Measurements from ENCODE around the gene PLXDC2.

PLXDC2 gene

GRCh38 chr10:20073167-20073566 is 256.9 kb downstream of the PLXDC2 start:
- DNase-seq: no peak

DNA sequence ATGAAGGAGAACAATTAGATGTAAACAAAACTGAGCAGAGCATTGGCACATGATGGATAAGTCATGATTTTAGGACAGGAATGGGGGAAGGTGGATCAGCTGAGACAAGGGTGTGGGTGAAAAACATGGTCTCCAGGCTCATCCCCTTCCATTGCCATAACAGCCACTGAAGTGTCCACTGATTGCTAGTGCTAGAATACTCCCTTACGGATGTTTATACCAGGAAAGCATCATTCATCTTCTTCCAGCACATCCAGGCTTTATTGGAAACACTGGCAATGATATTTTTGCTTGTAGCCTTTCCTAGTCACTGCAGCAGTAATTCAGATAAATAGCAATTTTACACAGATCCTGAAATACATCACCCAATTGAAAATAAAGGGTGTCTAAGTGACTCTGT is 259.5 kb downstream of the PLXDC2 start:
- DNase-seq: no peak

- DNase-seq: no peak
Observed at GRCh38 chr10:20084451-20084850, 268.2 kb downstream of the PLXDC2 start.

DNA sequence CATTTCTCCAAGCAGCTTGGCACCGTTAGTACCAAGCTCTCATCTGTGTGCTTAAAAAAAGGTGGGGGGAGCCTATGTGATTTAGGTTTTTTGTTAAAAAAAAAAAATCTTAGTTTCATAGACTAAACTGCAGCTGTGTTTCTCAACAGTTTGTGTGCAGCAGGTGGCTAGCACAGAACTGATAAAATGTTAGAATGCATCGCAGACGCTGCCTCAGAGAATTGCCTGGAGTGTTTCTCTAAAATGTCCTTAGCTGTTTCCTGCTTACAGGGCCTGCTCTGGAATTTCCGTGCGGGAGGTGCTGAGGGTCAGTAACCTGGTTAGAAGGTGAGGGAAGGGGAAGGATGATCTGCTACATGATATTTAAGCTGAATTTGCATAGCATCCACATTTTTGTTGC is 268.9 kb downstream of the PLXDC2 start:
- no peak for DNase-seq

DNA sequence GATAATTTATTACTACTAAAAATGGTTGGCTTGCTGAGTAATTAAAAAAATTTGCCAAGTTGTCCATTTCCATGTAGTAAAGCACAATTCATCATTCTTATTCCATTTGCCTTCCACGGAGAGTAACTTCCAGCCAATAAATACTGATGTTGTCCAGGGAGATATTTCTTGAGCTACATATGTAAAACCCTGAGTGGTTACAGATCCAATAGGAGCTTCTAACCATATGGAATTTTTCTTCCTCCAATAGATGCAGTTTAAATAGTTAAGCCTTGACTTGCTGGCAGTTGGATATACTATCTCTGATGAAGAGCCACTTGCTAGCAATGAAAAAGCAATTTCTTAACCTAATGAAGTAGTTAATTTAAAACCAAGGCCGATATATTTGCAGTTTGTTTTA is 271.1 kb downstream of the PLXDC2 start:
- no peak for DNase-seq

DNA sequence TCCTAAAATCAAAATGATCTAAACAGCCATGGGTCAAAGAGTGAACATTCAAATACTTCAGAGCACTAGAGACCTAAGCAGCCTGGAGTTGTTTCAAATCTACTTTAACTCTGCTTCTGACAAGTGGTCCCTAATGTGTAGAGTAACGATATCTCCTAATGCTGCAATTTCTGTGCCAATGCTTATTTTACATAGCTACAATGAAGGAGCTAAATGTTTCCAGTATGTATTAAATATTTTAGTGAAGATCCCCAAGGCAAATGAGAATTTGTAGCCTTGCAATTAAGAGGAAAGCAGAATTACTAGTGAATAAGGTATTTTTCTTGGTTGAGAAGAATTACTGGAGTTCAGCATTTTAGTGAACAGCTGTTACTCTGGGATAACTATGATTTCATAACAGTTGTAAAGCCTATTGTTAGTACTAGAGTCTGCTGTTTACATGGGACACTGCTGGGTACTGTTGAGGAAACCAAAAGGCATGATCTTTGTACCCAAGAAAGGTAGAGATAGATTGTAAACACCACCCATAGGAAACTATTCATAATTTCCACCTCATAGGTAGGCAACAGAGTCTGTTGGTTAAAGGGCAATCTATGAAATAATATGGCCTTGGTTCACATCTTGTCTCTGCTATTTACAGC is 271.9 kb downstream of the PLXDC2 start:
- DNase-seq: no peak

GRCh38 chr10:20089879-20090278 is 273.6 kb downstream of the PLXDC2 start:
- no peak for DNase-seq

DNA sequence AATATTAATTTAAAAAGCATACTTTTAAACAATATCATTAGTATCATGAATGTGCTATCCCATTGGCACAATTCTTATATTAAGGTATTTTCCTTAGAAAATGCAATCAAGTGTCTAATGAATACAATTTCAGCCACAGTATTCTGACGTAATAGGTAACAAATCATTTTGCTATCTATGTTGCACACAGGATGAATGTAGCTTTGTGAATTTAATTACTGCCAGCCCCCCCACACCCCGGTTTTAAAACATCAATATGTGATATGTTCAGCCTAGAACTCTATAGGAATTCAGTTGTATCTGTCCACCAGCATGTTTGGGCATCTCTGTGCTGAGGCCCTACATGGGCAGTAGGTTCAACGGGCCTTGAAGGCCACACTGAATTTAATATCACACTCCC is 274.6 kb downstream of the PLXDC2 start:
- DNase-seq: no peak

- no peak for DNase-seq
Observed at GRCh38 chr10:20091698-20092097, 275.5 kb downstream of the PLXDC2 start.

- no peak for DNase-seq
Observed at GRCh38 chr10:20093600-20093999, 277.4 kb downstream of the PLXDC2 start.

- DNase-seq: no peak
Observed at GRCh38 chr10:20094226-20094976, 278.2 kb downstream of the PLXDC2 start.

DNA sequence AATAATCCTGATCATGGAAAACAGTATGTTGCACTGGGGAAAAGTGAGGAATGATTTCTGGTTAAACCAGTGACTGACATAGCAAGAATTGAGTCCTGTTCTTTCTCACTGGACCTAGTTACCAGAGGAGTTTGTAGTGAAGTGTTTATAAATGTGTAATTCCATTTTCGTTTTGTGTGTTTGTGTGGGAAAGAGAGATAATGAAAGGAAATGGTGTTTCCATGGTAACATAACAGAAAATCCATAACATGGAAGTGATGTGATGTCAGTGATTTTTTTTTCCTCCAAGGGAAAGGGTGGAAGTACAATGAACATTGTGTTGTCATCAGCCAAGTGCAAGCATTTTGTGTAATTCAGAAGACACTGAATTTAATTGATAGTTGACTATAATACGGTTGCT is 283.9 kb downstream of the PLXDC2 start:
- DNase-seq: no peak

DNA sequence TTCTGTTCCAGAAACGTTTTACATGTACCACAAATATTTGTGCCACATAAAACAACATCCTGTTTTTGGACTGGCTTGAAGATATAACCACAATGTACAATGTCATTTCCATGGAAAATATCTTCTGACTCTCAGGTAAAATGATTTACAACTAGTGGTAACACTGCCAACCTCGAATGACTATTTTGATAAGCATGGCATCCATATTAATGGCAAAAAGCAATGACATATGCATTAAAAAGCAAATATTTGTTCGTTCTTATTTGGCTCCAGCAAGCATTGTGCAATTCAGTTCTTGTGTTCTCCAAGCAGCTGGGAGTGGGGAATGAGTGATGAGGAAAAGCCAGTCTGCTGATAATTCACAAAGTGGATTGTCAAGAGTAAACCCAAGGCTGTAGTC is 289.0 kb downstream of the PLXDC2 start:
- DNase-seq: no peak

GRCh38 chr10:20105931-20106330 is 289.7 kb downstream of the PLXDC2 start:
- DNase-seq: no peak

GRCh38 chr10:20108021-20108420 is 291.8 kb downstream of the PLXDC2 start:
- DNase-seq: no peak

- no peak for DNase-seq
Observed at GRCh38 chr10:20109613-20110012, 293.4 kb downstream of the PLXDC2 start.

DNA sequence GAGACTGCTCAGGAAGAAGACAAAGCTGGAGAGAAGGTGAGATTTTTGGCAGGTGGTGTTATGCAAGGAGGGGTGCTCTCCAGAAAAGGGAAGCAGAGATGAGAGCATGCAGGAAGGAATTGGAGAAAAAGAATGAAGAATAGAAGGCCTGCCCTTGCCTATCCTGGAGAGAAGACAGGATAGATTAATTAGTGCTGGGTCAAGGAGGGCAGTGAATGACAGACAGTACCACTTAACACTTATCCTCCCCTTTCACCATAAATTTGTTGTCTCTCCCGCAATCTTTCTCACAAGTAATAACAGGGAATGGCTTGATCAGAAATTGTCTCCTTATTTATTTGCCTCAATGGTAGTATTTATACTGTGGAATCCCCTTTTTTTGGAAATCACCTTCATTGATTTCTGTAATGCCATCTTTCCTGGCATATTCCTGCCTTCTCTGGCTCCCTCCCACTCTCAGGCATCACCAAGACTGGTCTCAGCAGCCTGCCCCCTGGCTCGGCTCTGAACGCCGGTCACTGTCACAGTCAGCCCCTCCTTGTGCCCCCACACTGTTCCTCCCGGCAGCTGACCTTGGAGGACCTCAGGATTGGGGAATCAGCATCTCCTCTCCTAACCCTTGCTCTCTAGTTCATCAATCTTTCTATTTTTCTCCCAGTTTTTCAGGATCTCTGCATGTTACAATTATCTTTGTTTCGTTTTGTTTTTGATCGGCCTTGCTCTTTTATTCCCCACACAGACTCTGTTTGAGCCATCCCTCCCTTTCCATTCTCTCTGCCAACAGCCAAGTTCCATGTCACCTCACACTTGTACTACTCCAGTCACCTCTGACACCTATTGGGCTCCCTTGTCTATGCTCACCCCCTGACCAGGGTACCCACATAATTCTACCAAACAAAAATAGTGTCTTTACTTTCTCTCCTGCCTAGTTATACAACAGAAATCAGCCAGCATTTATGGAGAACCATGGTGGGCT is 294.2 kb downstream of the PLXDC2 start:
- DNase-seq: no peak

- no peak for DNase-seq
Observed at GRCh38 chr10:20114179-20114578, 297.9 kb downstream of the PLXDC2 start.

DNA sequence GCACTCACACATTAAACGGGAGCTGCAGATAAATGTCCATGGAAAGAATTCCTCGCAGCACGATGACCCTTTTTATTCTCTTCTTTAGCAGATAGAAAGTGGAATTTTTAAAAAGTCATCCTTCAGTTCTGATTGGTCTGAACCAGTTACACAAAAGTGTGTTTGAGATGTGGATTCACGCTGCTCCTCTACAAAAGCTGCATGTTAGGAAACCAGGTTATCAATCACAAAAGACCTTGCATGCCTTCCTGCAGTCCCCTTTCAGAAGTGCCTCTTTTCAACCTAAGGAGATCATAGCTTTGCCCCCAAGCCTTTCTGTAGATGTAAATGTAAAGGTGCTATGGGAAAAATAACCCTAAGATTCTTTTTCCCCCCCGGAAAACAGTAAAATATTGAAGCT is 299.7 kb downstream of the PLXDC2 start:
- no peak for DNase-seq

DNA sequence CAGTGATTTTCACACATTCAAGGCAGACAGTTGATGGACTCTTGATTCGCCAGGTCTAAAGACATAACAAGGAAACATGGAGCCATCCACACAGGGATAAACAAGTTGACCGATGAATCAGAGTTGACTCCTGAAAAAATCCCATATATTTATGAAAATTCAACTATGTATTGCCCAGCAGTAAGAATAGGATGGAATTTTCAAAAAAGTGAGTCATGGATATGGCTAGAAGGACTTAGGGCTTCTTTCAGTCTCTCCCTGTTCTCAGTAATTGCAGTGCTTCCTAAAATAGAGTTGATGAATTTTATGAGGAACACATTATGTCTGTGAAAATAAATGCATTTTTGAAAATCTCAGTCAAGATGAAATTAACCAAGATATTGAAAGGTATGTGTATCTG is 301.2 kb downstream of the PLXDC2 start:
- no peak for DNase-seq

DNA sequence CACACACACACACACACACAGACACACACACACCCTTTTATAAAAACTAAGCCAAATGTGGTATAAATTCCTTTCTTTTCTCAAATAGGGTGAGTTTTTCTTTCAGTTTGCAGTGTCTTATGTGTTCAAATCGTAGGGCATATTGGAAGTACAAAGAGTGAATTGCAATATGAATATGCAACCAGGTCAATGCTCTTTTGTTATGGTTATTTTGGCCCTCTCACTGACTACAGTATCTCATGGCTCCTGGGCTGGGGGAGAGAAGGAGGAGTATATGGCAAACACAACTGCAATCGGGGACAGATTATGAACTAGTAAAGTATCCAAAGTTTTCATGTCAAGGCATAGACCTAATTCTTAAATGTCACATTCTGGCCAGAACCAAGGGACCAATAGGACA is 301.9 kb downstream of the PLXDC2 start:
- no peak for DNase-seq

DNA sequence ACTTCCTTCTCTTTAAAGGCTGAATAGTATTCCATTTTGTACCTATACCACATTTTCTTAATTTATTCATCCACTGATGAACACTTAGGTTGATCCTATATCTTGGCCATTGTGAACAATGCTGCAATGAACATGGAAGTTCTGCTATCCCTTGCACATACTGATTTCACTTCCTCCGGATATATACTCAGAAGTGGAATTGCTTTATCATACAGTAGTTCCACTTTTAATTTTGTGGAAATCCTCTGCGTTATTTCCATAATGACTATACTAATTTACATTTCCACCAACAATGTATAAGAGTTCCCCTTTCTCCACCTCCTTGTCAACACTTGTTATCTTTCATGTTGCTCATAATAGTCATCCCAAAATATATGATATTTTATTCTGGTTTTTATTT is 312.6 kb downstream of the PLXDC2 start:
- DNase-seq: no peak

DNA sequence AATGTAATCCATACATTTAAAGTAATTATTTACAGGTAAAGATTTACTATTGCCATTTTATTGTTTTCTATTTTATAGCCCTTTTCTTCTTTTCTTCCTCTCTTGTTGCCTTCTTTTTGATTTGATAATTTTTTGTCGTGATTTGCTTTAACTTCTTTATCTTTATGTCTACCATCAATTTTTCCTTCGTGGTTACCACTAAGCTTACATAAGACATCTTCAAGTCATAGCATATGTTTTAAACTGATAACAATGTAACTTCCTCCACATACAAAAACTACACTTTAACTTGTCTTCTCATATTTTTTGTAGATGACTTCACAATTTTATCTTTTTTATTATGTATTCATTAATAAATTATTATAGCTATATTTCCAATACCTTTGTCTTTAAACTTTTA is 316.6 kb downstream of the PLXDC2 start:
- DNase-seq: no peak
